ENCODE data around the gene NDUFC2.
"Not testable (repeated sequence)": the region's sequence is repeated elsewhere in the genome, so short reads cannot be mapped to it uniquely, and the experiment has no call there.

Gene NDUFC2

DNA sequence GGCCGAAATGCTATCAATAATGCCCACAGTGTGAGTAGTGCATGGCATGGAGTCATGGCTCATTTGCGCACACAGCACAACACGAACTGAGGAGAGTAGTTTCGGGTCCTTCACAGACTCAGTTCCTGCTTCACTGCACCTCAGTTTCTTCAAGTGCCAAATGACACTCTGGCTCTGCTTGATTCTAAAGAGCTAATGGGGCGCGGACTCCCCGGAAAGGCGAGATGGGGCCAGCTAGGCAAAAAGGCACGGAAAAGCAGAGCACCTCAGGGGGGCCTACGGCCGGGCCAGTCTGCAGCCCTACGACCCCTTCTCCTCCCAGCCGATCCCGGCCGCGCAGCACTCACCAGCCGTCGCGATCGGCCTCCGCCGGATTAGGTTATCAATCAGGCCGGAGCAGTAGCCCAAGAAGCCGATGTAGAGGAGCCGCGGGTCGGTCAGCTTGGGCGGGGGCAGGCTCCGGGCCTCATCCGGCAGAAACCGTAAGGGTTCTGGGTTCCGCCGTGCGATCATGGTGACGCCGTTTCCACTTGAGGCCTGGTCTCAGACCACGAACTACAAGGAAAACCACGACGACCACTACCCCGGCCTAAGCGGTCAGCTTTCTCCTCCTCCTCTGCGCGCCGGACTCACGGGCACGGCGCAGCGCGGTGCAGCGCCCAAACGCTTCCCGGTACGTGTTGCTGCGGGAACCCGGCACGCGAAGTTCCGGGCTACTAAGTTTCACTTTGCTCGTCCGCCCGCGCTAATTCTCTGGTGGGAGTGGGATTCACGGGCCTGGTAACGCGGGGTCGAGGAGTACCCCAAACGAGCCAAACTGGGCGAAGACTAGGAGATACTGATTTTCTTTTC is at the start of gene NDUFC2:
NDUFC2 (minus strand) TSS at position 631 of the 852 bp plus-strand sequence; CDS start at position 513, 118 bp downstream.
- peak; percentile 6 for DNase-seq (ENCODE audit: low read depth, low spot score)

DNA sequence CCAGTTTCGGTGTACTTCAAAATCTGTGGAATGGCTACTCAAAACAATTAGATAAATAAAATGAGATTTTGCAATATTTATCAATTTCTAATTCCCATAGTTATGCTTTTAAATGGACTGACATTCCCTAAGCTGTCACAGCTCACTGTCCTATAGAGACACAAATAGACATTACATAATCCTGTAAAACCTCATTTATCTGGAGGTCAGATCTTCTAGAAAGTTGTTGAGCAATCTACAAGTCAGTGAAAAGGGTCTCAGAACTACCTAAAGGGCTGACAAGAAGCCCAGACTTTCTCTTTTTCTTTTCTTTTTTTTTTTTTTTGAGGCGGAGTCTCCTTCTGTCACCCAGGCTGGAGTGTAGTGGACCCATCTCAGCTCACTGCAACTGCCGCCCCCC is 47.7 kb upstream of the NDUFC2 start:
- no peak for DNase-seq (ENCODE audit: low read depth, low spot score)

GRCh38 chr11:78112582-78113275 is 33.1 kb upstream of the NDUFC2 start:
- DNase-seq (ENCODE audit: low read depth, low spot score), result no peak

- no peak for DNase-seq (ENCODE audit: low read depth, low spot score)
These were observed 31.6 kb upstream of the NDUFC2 start for GRCh38 chr11:78111298-78111697.

GRCh38 chr11:78110830-78111229 is 31.2 kb upstream of the NDUFC2 start:
- DNase-seq (ENCODE audit: low read depth, low spot score), result no peak

DNA sequence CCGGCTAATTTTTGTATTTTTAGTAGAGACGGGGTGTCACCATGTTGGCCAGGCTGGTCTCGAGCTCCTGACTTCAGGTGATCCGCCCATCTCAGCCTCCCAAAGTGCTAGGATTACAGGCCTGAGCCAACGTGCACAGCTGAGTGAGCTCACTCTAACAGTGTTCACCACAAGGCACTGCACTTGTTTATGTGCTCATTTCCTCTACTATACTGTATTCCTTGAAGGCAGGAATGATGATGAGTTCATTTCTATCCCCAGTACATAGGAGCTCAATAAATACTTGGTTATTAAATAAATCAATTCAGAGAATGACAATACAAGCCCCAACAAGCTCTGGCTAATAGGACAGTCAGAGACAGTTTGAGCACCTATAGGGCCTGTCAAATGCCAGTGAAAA is 30.7 kb upstream of the NDUFC2 start:
- DNase-seq (ENCODE audit: low read depth, low spot score), result no peak

- no peak for DNase-seq (ENCODE audit: low read depth, low spot score)
These were observed 29.7 kb upstream of the NDUFC2 start for GRCh38 chr11:78109081-78110015.

GRCh38 chr11:78100676-78101472 is 21.2 kb upstream of the NDUFC2 start:
- DNase-seq (ENCODE audit: low read depth, low spot score), result no peak

- DNase-seq (ENCODE audit: low read depth, low spot score), result no peak
These were observed 20.6 kb upstream of the NDUFC2 start for GRCh38 chr11:78100261-78100660.

- DNase-seq (ENCODE audit: low read depth, low spot score), result no peak
These were observed 20.0 kb upstream of the NDUFC2 start for GRCh38 chr11:78099666-78100065.

DNA sequence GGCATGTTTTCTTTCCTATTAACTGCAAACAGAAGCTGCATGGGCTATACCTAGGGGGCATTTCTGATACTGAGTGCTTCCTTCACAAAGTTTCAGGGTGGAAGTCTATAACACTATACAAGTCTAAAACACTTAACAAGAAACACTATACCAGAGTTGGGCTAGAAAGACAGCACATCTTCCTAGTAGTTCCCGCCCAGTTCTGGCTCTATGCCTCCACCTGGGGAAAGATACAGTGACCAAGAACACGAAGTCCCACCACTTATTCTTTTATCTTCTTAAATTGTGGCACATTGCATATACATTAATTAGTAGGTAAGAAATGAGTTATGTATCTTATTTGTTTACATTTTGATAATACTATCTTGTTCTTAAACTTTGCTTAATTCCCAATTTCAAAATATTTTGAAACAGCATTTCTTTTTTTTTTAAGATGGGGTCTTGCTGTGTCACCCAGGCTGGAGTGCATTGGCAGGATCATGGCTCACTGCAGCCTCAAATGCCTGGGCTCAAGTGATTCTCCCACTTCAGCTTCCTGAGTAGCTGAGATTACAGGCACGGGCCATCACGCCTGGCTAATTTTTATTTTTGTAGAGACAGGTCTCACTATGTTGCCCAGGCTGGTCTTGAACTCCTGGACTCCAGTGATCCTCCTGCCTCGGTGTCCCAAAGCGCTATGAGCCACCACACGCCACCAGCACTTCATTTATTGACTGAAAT is 18.2 kb upstream of the NDUFC2 start:
- DNase-seq (ENCODE audit: low read depth, low spot score), result no peak

DNA sequence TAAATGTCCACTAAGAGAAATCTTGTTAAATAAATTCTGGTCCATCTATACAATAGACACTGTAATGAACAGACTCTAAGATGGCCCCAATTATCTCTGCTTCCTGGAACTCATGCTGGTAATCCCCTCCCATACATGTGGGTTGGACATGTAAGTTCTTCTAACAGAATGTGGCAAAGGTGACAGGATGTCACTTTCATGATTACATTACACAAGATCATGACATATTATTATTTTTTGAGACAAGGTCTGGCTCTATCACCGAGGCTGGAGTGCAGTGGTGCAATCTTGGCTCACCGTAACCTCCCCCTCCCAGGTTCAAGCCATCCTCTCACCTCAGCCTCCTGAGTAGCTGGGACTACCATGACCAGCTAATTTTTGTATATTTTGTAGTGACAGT is 14.6 kb upstream of the NDUFC2 start:
- no peak for DNase-seq (ENCODE audit: low read depth, low spot score)

DNA sequence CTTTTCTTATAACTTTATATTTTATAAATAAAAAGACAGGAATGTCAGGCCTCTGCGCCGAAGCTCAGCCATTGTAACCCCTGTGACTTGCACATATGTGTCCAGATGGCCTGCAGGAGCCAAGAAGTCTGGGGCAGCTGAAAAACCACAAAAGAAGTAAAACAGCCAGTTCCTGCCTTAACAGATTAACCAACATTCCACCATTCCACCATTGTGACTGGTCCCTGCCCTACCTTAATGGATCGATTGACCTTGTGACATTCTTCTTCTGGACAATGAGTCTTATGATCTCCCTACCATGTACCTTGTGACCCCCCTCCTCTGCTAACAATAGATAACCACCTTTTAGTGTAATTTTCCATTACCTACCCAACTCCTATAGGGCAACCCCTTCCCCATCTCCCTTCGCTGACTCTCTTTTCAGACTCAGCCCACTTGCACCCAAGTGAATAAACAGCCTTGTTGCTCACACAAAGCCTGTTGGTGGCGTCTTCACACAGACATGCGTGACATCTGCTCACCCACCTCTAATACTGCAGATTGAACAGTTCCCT is 6.9 kb upstream of the NDUFC2 start:
- not testable (repeated sequence) for DNase-seq (ENCODE audit: low read depth, low spot score)

DNA sequence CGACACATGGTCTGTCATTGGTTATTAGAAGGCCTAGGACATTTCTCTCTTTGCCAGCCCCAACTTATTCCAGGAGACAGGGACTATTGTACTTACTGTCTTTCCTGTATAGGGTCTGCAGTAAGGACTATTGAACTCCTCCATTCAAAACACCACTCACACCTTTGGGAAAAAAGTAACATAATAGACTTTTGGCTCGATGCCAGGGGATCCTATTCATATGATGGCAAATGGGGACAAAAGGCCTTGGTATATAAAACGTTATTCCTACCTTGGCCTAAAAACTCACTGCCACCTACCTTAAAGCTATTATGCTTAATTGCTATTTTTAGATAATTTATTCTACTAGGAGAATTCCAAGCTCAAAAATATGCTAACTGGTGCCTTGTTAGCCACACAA is 6.3 kb upstream of the NDUFC2 start:
- DNase-seq (ENCODE audit: low read depth, low spot score), result no peak

DNA sequence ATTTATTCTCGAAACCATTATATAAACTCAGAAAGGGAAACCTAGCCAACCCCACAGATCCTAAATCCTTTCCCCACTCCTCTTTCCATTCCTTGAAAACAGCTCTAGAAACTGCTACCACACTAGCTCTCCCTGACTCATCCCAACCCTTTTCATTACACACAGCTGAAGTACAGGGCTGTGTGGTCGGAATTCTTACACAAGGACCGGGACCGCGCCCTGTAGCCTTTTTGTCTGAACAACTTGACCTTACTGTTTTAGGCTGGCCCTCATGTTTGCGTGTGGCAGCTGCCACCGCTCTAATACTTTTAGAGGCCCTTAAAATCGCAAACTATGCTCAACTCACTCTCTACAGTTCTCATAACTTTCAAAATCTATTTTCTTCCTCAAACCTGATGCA is 4.8 kb upstream of the NDUFC2 start:
- not testable (repeated sequence) for DNase-seq (ENCODE audit: low read depth, low spot score)

DNA sequence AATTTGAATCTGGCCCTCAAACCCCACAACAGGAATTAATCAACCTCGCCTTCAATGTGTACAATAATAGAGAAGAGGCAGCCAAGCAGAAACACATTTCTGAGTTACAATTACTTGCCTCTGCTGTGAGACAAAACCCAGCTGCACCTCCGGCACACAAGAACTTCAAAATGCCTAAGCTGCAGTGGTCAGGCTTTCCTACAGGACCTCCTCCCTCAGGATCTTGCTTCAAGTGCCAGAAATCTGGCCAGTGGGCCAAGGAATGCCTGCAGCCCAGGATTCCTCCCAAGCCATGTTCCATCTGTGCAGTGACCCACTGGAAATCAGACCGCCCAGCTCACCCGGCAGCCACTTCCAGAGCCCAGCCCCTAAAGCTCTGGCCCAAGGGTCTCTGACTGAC is 3.4 kb upstream of the NDUFC2 start:
- no peak for DNase-seq (ENCODE audit: low read depth, low spot score)

DNA sequence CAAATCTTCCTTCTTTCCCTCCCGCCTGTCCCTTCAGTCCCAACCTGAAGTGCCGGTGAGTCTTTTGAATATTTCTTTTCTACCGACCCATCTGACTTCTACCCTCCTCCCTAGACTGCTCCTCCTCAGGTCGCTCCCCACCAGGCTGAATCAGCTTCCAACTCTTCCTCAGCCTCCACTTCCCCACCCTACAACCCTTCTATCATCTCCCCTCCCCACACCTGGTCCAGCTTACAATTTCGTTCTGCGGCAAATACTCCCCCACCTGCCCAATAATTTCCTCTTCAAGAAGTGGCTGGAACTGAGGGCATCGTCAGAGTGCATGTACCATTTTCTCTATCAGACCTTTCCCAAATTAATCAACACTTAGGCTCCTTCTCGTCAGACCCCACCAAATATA is 2.5 kb upstream of the NDUFC2 start:
- DNase-seq (ENCODE audit: low read depth, low spot score), result no peak

GRCh38 chr11:78081583-78081982 is 1.9 kb upstream of the NDUFC2 start:
- no peak for DNase-seq (ENCODE audit: low read depth, low spot score)

GRCh38 chr11:78080818-78081495 is 1.3 kb upstream of the NDUFC2 start:
- DNase-seq (ENCODE audit: low read depth, low spot score), result no peak

Data from activated naive CD8-positive, alpha-beta T cell treated with anti-CD3 and anti-CD28 coated beads, Interleukin-2, amount 50 U/mL, for 16 hours (primary cell).